C1 segment of cervical spinal cord (tissue), 14 donors: ENCODE measurements around the gene NRBP1.

ENCODE experiments used
- DNase-seq, 14 donors: peaks; one replicate each; lab custom pipeline; 2025; lab: John Stamatoyannopoulos, UW

Gene NRBP1

GRCh38 chr2:27428213-27428977 is at the start of gene NRBP1:
Gene NRBP1, plus strand, starts transcription at chr2:27428631. Its CDS starts 4,643 bp downstream, at chr2:27433274.
- DNase-seq: peak; percentile 50 to 94 (median 88)

- DNase-seq: peak in 1 of 14 donors; percentile 15
Observed at GRCh38 chr2:27378809-27379290, 49.6 kb upstream of the NRBP1 start.

DNA sequence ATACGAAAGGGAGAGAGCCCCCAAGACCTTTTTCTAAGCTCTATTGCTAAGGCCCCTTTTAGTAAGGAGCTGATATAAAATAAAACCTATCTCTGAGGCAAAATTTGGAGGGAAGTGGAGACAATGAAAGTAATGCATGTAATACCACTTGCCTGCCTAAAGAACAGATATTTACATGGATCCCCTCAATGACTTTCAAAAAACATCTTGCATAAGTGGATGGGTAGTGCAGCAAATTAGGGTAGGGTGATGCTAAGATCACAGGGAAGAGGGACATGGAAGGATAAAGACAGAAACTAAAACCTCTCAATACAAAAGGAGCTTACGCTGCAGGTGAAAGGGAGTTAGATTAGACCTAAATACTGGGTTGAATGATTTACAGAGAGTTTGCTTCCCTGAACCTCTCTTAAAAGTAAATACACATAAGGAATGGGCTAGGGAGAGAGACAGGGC is 49.0 kb upstream of the NRBP1 start:
- no peak for DNase-seq

- DNase-seq: peak in 8 of 14 donors; percentile 65 to 92 (median 78)
Observed at GRCh38 chr2:27379836-27380625, 48.4 kb upstream of the NRBP1 start.

DNA sequence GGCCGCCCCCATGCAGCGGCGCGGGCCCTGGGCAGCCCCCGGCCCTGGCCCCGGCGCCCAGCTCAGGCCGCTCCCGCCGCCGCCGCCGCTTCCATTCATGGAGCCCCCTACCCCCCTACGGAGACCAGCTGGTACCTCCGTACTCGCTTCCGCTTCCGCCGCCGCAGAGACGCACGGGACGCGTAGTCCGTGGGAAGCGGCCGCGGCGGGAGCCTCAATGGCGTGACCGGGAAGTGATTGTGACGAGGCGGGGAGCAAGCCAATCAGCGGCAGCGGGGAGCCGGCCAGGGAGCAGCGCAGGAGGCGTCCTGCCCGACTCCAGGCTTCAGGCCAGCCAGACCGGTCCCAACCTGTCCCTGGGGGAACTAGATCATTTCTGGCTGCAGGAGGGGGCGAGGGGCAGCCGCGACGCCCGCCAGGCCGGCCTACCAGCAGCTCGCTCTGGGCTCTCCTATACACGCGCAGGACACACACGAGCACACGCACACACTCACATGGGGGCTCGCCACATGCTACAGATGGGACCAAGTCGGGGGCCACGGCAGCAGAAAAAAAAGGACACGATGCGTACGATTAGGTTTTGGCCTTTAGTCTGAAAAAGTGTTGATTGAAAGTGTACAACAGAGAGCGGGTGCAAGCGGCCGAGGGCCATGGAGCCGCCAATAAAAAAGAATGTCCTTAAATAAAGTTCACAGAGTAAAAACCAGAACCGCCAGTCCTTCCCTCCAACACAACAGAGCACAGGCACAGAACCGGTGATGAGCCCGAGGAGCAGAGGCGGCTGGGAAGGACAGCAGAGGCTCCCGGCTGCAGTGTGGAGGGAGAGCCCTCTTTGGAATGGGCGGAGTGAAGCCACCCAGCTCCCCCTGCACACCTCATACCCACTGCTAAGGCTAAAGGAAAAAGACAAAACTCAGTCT is 47.5 kb upstream of the NRBP1 start, which contains the start of gene ZNF513:
TSS of gene ZNF513 (minus strand) at position 109 of the 920 bp plus-strand sequence. CDS start 208 bp downstream, outside the sequence.
- DNase-seq: peak; percentile 54 to 98 (median 96)

- DNase-seq: no peak
Observed at GRCh38 chr2:27381577-27382181, 46.8 kb upstream of the NRBP1 start.

DNA sequence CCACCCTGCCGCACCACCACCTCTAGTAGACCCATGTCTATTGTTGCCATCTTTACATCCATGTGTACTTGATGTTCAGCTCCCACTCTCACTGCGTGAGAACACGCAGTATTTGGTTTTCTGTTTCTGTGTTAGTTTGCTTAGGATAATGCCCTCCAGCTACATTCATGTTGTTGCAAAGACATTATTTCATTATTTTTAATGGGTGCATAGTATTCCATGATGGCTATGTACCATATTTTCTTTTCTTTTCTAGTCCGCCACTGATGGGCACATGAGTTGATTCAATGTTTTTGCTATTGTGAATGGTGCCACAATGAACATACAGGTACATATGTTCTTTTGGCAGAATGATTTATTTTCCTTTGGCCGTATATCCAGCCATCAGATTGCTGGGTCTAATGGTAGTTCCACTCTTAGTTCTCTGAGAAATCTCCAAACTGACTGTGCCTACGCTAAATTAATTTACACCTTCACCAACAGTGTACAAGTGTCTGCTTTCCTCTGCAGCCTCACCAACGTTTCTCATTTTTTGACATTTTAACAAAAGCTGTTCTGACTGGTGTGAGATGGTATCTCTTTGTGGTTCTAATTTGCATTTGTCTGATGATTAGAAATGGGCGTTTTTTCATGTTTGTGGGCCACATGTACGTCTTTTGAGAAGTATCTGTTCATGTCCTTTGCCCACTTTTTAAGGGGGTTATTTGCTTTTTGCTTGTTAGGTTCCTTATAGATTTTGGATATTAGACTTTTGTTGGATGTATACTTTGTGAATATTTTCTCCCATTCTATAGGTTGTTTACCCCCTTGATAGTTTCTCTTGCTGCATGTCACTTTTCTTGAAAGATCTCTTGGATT is 37.4 kb upstream of the NRBP1 start:
- DNase-seq: no peak

DNA sequence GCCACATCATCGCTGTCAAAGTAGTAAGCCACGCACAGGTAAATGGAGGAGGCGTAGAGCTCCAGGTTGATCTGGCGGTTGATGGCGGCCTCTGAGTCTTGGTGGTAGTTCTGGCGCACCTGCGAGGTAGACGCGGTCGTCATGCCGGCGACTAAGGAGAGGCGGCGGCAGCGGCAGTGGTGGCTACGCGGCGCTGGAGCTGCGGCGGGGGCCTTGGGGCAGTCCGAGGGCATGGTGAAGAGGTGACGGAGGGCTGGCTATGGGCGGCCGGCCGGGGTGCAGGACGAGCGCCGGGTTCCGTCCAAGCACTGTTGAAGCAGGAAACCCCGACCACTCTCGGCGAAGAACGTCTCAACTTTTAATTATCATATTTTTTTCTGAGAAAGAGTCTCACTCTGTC is 35.2 kb upstream of the NRBP1 start:
- no peak for DNase-seq

GRCh38 chr2:27398962-27399361 is 29.5 kb upstream of the NRBP1 start:
- no peak for DNase-seq

GRCh38 chr2:27400348-27401135 is 27.9 kb upstream of the NRBP1 start:
- DNase-seq: no peak

GRCh38 chr2:27407798-27408491 is 20.5 kb upstream of the NRBP1 start:
- DNase-seq: no peak

- DNase-seq: no peak
Observed at GRCh38 chr2:27408601-27409320, 19.7 kb upstream of the NRBP1 start.

DNA sequence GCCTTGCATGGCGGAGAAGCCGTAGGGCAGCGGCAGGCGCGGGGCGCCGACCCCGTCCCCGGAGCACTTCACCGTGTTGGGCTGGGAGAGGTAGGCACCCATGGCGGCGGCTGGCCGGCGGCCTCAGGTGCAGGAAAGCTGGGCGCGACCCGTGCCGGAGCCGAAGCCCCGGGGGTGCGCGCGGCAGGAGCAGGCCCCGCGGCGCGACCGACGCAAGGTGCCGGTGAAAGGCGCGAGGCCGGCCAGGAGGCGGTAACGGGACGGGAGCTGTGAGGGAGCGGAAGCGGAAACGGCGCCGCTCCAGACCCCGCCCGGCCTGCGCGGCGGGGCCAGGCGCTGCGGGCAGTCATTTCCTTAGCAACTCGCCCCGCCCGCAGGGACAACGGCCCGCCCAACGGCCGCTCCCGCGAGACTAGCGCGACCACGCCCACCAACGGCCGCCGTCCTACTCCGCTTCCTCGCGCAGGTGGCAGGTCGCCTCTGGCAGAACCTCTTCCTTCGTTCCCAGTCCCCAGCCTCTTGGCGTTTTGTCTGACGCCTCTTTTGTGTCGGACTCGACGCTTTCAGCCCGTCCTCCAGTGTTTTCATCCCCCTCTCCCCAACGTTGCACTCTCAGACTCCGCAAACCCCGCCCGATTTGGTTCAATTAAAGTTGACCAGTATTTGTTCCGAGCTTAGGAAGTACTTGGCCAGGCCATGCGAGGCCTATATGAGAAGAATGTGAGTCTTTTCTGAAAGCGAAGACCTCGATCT is 18.9 kb upstream of the NRBP1 start, which contains the start of gene PPM1G:
TSS of gene PPM1G (minus strand) at position 271 of the 753 bp plus-strand sequence. CDS start at position 102, 169 bp downstream.
- peak; percentile 24 to 95 (median 89) for DNase-seq

DNA sequence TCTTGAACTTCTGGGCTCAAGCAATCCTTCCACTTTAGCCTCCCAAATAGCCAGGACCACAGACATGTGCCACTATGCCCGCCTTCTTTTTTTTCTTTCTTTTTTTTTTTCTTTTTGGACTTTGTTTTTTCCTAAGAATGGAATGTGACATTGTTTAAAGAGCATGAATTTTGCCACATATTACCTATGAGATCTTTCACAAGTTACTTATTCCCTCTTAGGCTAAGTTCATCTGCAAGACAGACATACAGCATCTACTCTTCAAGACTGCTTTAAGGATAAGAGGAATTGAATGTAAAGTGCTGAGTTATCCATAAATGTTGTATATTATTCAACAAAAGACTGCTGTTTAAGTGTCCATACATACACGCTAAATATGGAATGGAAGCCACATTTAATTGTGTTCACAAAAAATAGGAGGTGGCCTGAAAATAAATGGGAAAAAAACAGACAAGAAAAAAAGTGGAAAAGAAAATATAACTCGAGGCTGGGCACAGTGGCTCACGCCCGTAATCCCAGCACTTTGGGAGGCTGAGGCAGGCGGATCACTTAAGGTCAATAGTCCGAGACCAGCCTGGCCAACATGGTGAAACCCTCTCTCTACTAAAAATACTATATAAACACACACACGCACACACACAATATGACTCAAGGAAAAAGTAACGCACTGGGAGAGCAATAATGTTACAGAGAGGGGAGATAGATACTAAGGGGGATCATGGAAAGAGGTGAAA is 15.8 kb upstream of the NRBP1 start:
- no peak for DNase-seq

GRCh38 chr2:27416151-27416550 is 12.3 kb upstream of the NRBP1 start:
- DNase-seq: no peak

DNA sequence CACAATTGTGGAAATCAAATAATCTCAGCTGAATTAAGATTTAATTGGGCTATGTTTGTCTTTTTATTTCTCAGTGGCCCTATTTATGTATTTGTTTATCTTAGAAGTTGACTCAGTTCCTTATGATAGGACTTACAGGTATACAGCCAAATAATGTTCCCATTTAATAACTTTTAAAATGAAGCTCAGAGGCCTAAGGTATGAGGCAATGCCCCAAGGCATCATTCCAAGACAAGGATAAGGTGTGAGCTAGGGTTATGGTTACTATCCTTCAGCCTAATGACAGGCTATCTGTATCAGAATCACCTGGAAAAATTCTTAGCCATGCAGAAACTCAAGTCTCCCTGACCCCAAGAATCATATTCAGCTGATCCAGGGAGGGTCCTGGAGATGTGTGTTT is 7.4 kb upstream of the NRBP1 start:
- DNase-seq: no peak
